B cell (primary cell): ENCODE measurements around the gene CCL22.

ENCODE experiments used
- CTCF ChIP-seq: fragments of 200-600 bp; IDR thresholded peaks from one replicate; pipeline ENCODE4 v1.8.0; 2022; ENCODE audit warnings: antibody characterized with exemption, mild to moderate bottlenecking
- EZH2 ChIP-seq: IDR thresholded peaks from 2 replicates; pipeline ENCODE4 v1.6.1; 2012; ENCODE audit warnings: borderline replicate concordance, low read depth, mild to moderate bottlenecking, moderate library complexity, low read length; ENCODE audit not compliant: insufficient read depth, poor library complexity, severe bottlenecking

- TF ChIP-seq CTCF (no peak), EZH2 (no peak)
Measured at GRCh38 chr16:57343221-57343620, 15.4 kb upstream of the CCL22 start.
